DND-41 (cell line): Measurements from ENCODE around the gene SLC6A7.

Source experiments
- CTCF ChIP-seq: IDR thresholded peaks from 2 replicates; pipeline ENCODE4 v1.5.1; 2012; ENCODE audit warnings: borderline replicate concordance, low read length, moderate library complexity, mild to moderate bottlenecking; ENCODE audit not compliant: poor library complexity, severe bottlenecking; ENCODE audit errors: extremely low read depth
- EZH2 ChIP-seq: IDR thresholded peaks from 3 replicates; pipeline ENCODE4 v1.6.1; 2012; ENCODE audit warnings: borderline replicate concordance, low read depth, mild to moderate bottlenecking, moderate library complexity, low read length, inconsistent platforms; ENCODE audit not compliant: severe bottlenecking

DNA sequence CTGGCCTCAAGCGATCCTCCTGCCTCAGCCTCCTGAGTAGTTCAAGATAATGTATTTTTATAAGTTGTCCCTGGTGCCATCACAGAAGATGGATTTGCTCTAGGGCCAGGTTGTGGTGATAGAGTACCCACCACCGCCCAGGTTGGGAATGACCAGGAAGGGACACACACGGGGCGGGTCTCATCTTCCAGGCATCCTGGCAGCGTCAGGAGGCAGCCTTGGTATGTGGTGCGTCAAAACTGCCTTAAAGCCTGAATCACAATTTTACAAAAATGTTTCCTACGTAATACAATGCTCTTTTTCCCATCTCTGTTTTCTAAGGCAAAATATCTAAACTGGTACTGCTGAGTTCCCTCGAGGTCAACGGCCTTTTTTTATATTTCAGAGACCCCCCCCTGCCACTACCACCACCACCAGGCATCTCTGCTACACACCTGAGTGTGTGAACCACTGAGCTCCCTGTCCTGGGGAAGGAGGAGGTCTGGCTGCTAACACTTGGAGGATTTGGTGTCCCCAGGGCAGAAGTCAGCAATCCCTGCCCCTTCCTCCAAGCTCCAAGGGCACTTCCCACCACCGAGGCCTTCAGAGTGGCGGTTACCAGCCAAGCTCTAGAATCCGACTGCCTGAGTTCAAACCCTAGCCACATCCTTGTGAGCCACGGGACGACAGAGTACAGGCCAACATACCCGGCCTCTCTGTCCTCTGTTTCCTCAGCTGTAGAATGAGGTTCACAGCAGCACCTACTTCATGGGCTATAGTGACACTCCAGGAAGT is 47.3 kb downstream of the SLC6A7 start:
- no peak for TF ChIP-seq CTCF
- no peak for TF ChIP-seq EZH2
